Activated T-cell treated with anti-CD3 and anti-CD28 coated beads for 4 hours (primary cell): ENCODE measurements around the gene FILIP1L.

ENCODE experiments used
- DNase-seq: peaks from one replicate; pipeline ENCODE4 v3.0.0-alpha.2; 2020

The FILIP1L gene

GRCh38 chr3:99947356-99947755 lies 166.9 kb downstream of the FILIP1L start:
- DNase-seq = no peak

- DNase-seq = no peak
Observed at GRCh38 chr3:99945328-99945995, 168.8 kb downstream of the FILIP1L start.

GRCh38 chr3:99943931-99944761 lies 170.2 kb downstream of the FILIP1L start:
- DNase-seq = no peak

GRCh38 chr3:99941211-99941610 lies 173.1 kb downstream of the FILIP1L start:
- no peak for DNase-seq

- DNase-seq = no peak
Observed at GRCh38 chr3:99940350-99940749, 174.0 kb downstream of the FILIP1L start.

GRCh38 chr3:99939876-99940275 lies 174.4 kb downstream of the FILIP1L start:
- no peak for DNase-seq

GRCh38 chr3:99938270-99938911 lies 175.9 kb downstream of the FILIP1L start:
- no peak for DNase-seq

- DNase-seq = no peak
Observed at GRCh38 chr3:99934975-99935797, 179.1 kb downstream of the FILIP1L start.

- no peak for DNase-seq
Observed at GRCh38 chr3:99933971-99934750, 180.1 kb downstream of the FILIP1L start.

- no peak for DNase-seq
Observed at GRCh38 chr3:99931059-99931458, 183.2 kb downstream of the FILIP1L start.

GRCh38 chr3:99929745-99930139 lies 184.6 kb downstream of the FILIP1L start:
- DNase-seq = no peak

- DNase-seq = no peak
Observed at GRCh38 chr3:99928771-99929744, 185.2 kb downstream of the FILIP1L start.

- no peak for DNase-seq
Observed at GRCh38 chr3:99927671-99928457, 186.4 kb downstream of the FILIP1L start.

GRCh38 chr3:99925584-99926230 lies 188.6 kb downstream of the FILIP1L start:
- no peak for DNase-seq

- no peak for DNase-seq
Observed at GRCh38 chr3:99923873-99924272, 190.4 kb downstream of the FILIP1L start.

GRCh38 chr3:99921986-99922385 lies 192.3 kb downstream of the FILIP1L start:
- DNase-seq = no peak

- no peak for DNase-seq
Observed at GRCh38 chr3:99921377-99921695, 193.0 kb downstream of the FILIP1L start.

GRCh38 chr3:99920481-99921376 lies 193.6 kb downstream of the FILIP1L start:
- no peak for DNase-seq

GRCh38 chr3:99919694-99920093 lies 194.6 kb downstream of the FILIP1L start:
- DNase-seq = no peak
